ENCODE data around the gene CHN2. TPM values are rescaled to one million over a fixed set of nuclear protein-coding genes. Genes with fewer than 3 reads are reported as not detected.

CHN2 gene
- total RNA-seq, 1 experiment from 2014 or later = not detected

GRCh38 chr7:29282819-29283414, 88.3 kb downstream of the CHN2 start:
- DNase-seq (ENCODE audit: low read depth) = no peak

- no peak for DNase-seq (ENCODE audit: low read depth)
Observed at GRCh38 chr7:29284696-29285443, 90.3 kb downstream of the CHN2 start.

DNA sequence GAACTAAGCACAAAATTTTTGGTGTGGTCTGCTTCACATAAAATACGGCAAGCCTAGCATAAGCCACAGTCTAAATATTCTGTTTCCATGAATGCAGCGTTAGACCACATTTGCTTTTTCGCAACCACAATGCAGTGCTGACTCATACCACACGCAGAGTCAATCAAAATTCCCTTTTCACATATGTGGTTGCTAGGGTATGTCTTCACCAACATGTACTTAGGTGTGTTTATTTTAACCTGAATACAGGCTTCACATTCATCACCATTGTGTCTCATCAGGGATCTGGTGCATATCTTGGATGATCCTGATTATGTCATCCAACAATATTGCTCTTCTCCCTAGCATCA, 90.8 kb downstream of the CHN2 start:
- peak; percentile 97 for DNase-seq (ENCODE audit: low read depth)

DNA sequence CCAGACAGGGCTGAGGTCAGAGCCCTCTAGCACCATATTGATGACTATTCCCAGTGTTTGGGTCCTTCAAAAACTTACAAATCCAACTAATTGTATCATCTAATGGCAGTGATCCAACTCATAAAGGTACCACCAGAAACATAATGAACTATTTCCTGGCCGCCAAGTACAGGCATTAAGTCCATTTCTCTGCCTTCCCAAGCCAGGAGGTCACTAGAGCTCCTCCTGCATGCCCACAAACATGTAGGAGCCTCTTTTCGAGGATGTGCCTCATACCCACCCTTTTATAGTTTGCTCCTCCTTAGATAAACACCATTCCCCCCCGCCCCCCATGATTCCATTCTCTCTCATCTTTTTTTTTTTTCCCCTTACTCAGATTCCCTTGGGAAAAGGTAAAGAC, 91.3 kb downstream of the CHN2 start:
- DNase-seq (ENCODE audit: low read depth) = no peak

DNA sequence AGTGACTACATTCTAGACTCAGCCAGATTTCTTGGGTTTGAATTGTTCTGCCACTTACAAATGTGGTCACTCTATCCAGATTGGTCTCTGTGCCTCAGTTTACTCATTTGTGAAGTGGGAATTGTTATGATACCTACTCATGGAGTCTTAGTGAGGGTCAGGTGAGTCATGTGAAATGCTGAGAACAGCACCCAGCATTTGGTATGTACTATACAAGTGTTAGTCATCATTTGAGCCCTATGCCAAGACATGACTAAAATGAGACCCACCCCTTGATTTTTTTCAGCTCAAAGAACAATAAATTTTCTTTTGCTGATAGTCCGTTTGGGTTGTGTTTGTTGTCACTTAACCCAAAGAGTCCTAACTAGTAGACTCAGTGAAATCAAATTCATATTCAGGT, 92.8 kb downstream of the CHN2 start:
- DNase-seq (ENCODE audit: low read depth) = peak; percentile 92

DNA sequence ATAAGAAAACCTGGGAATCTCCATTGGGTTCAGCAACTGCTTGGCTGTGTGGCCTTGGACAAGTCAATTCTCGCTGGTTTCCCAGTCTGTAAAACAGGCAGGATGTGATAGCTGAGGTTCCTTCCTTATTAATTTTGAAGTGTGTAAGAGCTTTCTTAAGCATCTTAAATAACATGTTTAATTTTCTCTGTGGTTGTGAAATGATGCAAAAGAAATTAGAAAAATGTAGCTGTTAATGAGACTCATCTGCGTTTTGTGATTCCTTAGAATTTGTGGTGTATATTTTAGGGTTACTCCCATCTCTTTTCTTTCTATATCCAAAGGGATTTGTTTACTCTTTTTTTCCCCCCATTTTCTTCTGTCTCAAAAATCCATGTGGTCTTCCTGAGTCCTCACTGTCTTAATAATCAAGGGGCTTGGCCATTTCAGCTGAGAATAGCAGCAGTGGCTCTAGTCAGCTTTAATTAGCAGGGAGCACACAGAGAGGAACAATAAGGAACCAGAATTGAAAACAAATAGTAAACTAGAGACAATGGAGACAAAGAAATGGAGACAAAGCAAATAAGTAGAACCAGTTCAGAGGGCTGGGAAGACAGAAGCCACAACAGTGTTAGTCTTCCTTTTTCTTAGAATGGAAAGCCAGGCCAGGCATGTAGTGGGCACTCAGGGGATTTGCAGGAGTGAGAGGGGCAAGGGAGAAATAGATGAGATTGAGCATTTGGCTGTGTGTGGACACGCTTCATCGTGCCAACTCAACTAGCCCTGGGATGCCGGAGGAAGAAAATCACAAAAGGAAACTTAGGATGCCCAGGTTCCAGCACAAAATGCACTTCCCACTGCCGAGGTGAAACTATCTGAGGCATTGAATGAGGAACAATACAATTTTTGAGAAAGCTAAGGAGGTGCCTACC, 93.9 kb downstream of the CHN2 start:
- no peak for DNase-seq (ENCODE audit: low read depth)

GRCh38 chr7:29289156-29290021, 94.8 kb downstream of the CHN2 start:
- DNase-seq (ENCODE audit: low read depth) = peak; percentile 97

DNA sequence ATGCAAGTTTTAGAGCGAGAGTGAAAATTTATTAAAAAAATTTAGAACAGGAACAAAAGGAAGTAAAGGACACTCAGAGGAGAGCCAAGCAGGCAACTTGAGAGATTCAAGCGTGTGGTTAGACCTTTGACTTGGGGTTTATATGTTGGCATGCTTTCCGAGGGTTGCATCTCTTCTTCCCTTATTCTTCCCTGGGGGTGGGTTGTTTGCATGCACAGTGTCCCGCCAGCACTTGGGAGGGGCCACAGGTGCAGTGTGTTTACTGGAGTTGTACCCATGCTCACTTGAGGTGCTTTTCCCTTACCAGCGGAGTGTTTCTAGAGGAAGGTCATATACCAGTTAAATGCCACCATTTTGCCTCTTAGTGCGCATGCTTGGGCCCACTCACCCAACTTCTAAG, 96.3 kb downstream of the CHN2 start:
- DNase-seq (ENCODE audit: low read depth) = no peak

DNA sequence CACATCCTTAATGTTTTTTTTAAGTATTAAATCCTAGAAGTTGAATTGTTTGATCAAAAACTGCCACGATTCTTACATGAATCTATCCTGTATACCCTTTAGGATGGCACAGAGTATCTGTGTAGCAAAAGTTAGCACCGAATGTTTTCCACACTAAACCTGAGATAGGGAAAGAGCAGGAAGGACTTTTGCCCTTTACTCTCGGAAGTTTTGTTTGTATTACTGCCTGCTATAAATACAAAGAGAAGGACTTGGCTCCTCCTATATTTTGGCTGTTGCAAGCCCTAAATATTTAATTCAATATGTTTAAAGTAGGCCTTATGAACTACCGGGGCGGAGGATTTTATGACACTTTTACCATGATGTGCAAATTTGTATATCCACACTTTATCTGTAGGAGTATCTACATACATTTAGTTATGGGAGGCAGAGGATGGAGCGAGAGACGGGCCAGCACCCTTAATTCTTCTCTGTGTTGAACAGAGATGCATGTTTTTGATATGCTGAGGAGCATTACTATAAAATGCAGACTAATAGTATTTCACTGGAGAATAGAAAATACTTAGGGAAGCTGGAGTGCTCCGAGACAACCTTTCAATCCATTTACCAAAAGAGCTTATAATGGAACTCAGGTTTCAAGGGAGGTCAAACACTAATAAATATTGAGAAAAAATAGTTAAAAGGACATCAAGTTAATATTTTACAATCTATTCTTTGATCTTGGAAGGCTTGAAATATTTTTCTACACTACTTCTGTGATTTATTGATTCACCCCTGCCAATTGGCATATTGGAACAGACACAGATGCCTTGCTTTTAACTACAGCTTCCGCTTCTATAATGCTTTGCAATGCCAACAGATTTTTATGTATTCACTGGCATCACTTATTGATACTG, 97.4 kb downstream of the CHN2 start:
- DNase-seq (ENCODE audit: low read depth) = no peak

- no peak for DNase-seq (ENCODE audit: low read depth)
Observed at GRCh38 chr7:29292886-29293658, 98.5 kb downstream of the CHN2 start.

DNA sequence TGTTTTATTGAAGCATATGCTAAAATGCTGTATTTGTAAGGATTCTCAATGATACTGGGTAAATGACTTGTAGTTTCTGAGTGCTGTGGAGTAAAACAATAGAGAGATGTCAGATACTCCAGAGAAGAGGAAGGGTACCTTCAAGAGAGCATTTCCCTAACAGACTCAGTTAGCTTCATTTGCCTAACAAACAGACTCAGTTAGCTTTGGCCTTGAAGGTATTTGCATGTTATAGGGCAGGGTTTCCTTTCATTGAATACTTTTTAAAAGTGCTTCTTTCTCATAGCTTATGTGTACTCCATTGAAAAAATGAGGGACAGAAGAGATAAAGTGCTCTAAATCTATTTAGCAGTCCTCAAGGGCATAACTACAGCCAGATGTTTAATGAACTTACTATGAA, 101.8 kb downstream of the CHN2 start:
- DNase-seq (ENCODE audit: low read depth) = no peak

DNA sequence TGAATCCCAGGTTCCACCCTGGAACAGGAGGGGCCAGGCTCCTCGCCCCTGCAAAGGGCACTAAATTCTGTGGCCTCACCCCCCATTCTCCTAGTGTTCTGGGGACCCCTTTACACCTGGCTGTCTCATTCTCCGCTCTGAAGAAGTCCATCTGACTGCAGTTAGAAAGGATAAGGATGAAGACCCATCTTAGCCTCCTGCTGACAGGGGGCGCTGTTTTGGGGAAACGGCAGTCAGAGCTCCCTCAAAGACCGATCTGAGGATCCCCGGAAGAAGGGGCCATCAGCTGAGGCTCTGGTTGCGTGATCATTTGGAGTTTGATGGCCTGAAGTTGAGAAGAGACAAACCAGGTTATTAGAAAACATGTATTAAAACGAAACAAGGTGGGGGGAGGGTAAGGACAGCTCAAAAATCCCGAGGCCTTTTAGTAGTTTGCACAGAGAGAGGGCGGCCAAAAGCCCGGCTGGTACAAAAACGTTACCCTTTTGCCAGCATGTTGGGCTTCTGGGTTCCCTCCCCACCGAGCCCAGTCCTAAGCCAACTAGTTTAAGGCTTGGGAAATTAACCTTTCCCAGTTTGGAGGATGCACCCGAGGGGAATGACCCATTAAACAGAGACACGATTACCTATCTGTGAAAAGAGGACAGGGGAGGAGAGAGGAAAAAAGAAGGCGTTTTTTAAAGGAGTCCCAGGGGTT, 102.8 kb downstream of the CHN2 start:
- no peak for DNase-seq (ENCODE audit: low read depth)

DNA sequence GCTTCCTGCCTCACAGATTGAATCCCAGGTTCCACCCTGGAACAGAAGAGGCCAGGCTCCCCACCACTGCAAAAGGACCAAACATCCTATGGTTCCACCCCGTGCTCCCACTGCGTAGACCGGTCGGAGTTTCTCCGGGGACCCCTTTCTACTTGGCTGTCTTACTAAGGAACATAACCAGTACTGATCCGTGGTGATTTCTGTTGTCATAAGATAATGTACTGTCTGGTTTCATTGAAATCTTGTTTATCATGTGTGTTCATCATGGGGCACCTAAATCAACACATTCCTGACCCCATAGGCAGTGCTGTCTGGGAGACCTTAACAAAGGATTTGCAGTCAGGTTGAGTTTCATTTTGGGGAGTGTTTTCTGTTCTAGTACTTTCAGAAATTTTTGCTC, 104.5 kb downstream of the CHN2 start:
- no peak for DNase-seq (ENCODE audit: low read depth)

DNA sequence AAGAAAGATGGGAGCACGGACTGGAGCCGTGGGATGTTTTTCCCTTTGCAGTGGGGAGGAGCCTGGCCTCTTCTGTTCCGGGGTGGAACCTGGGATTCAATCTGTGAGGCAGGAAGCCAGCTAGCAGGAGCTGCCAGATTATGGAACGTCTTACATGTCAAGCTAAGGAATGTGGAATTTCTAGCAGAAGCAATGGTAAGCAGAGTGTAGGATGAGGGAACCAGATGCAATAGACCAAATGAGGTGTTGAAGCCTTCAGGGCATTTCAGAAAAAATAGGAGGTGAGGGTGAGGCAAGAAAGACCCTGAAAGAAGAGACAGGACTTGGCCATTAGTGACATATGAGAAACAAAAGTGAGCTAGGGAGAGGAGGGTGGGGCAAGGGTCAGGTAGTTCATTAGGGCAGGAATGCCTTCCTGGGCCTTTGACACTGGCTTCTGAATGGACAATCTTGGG, 105.5 kb downstream of the CHN2 start:
- no peak for DNase-seq (ENCODE audit: low read depth)

GRCh38 chr7:29300649-29301048, 106.1 kb downstream of the CHN2 start:
- no peak for DNase-seq (ENCODE audit: low read depth)

- DNase-seq (ENCODE audit: low read depth) = no peak
Observed at GRCh38 chr7:29302666-29303395, 108.3 kb downstream of the CHN2 start.

- no peak for DNase-seq (ENCODE audit: low read depth)
Observed at GRCh38 chr7:29304756-29305155, 110.2 kb downstream of the CHN2 start.

DNA sequence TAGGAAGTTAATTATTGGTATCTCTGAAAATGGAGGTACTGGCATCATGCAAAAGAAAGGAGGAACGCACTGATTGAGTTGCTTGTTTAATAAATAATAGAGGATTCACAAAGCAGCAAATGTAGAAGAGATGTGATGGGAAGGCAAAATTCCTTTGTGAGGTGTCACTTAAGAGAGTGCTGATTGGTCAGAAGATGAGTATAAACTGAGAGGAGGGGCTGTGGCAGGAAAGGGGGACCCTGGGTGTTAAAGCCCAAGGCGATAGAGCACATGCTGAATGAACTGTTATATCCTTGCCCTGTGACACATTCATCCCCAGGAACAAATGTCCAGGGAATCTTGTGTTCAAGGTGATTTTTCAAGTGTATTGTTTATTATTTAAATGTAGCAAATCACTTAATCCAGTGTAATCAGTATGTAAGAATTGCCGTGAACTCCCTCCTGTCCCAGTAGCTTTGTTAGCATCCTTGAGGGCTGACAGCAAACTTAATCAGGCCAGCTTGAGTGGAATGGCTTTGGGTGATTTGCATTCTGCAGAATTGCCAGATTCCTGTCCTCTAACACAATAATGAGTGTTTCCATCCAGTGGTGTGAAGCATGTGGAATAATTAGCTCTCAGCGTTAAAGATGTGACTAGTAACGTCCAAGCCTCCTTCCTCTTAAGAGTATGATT, 111.9 kb downstream of the CHN2 start:
- DNase-seq (ENCODE audit: low read depth) = no peak
